Activated CD8-positive, alpha-beta memory T cell treated with anti-CD3 and anti-CD28 coated beads, Interleukin-2, amount 10 ng/mL, durations not matched to agents 7 days and 5 days (primary cell): Measurements from ENCODE around the gene TBC1D9. TPM values are rescaled to one million over a fixed set of nuclear protein-coding genes. Genes with fewer than 3 reads are reported as not detected.

Source experiments
- ATAC-seq: fragments of 150-1000 bp; cut with Tn5 transposase; one replicate; pipeline ENCODE4 v1.10.0; 2021; ENCODE audit warnings: moderate library complexity
- CTCF ChIA-PET: fragments of 350-600 bp; sonication (Branson Sonifier 250); formaldehyde crosslinking; loops from one replicate; lab custom pipeline; 2021; ENCODE audit warnings: antibody characterized with exemption; lab: Charles Lee
- DNase-seq: peaks from one replicate; pipeline ENCODE4 v3.0.0-alpha.2; 2020
- H3K27ac Mint-ChIP-seq: one replicate; pipeline ENCODE4 v1.8.0; 2021; ENCODE audit warnings: mild to moderate bottlenecking, mixed read lengths
- H3K27me3 Mint-ChIP-seq: one replicate; pipeline ENCODE4 v1.8.0; 2021; ENCODE audit warnings: mixed read lengths
- H3K36me3 Mint-ChIP-seq: one replicate; pipeline ENCODE4 v1.8.0; 2021; ENCODE audit warnings: mild to moderate bottlenecking, mixed read lengths
- H3K4me1 Mint-ChIP-seq: one replicate; pipeline ENCODE4 v1.8.0; 2021; ENCODE audit warnings: mixed read lengths
- H3K4me3 Mint-ChIP-seq: one replicate; pipeline ENCODE4 v1.8.0; 2021; ENCODE audit warnings: mild to moderate bottlenecking, moderate library complexity, mixed read lengths
- H3K9me3 Mint-ChIP-seq: one replicate; pipeline ENCODE4 v1.8.0; 2022; ENCODE audit warnings: low read depth, mixed read lengths
- total RNA-seq, 2 experiments: library from RNA; stranded (reverse); gene quantifications; one replicate each; pipeline ENCODE4 v1.2.3, GENCODE V29; 2021

The TBC1D9 gene
- total RNA-seq, 2 experiments from 2014 or later = 0.14 TPM; not detected in 1

DNA sequence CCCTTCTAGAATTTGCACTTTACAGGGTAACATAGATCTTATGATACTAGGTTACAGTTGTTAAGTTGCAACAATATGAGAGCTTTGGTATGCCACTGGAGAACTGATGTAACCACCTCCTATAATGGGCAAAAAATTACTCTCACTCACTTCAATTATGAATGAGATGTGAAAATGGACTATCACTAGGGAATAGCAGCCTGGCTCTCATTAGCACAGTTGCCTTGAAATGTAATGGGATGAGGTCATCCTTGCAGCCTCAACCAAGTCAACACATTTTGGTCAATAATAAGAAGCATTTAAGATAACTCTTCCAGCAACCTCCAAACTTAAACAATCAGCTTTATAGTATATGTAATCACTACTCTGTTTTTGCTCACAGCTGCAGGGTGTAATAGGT, 69.4 kb downstream of the TBC1D9 start:
- CTCF ChIA-PET = no interaction called here
- DNase-seq = no peak
- no peaks in the 10 kb centered on the region for H3K4me1 Mint-ChIP-seq
- H3K27ac Mint-ChIP-seq = no peak overlapping the region
- no peaks in the 10 kb centered on the region for H3K36me3 Mint-ChIP-seq
- no peak overlapping the region for H3K4me3 Mint-ChIP-seq
- no peak for ATAC-seq
- H3K9me3 Mint-ChIP-seq = no peaks in the 10 kb centered on the region
- peaks cover 7% of the 10 kb centered on the region for H3K27me3 Mint-ChIP-seq

DNA sequence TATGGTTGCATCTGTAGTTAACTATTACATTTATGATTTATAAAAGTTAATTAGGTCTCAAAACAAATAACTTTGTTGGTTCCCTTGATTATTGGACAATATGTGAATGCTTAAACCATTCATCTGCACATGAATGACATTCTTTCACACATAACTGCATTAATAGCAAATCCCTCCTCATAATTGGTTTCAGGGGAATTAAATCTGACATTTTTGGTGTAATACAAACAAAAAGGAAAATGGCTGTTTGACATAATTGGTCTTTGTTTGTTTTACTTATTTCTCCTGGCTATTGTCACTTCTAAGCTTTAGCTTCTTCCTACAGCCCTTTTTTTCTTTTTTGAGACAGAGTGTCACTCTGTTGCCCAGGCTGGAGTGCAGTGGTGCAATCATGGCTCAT, 71.9 kb downstream of the TBC1D9 start:
- DNase-seq (no peak), ATAC-seq (no peak)
- H3K27ac Mint-ChIP-seq = no peak overlapping the region
- H3K4me3 Mint-ChIP-seq = no peak overlapping the region
- peaks cover 20% of the 10 kb centered on the region for H3K27me3 Mint-ChIP-seq
- no peaks in the 10 kb centered on the region for H3K36me3 Mint-ChIP-seq
- no peaks in the 10 kb centered on the region for H3K4me1 Mint-ChIP-seq
- CTCF ChIA-PET = no interaction called here
- H3K9me3 Mint-ChIP-seq = no peaks in the 10 kb centered on the region

- peaks cover 30% of the 10 kb centered on the region for H3K27me3 Mint-ChIP-seq
- ATAC-seq = no peak
- CTCF ChIA-PET = no interaction called here
Measured at GRCh38 chr4:140681201-140681600, 75.0 kb downstream of the TBC1D9 start.

DNA sequence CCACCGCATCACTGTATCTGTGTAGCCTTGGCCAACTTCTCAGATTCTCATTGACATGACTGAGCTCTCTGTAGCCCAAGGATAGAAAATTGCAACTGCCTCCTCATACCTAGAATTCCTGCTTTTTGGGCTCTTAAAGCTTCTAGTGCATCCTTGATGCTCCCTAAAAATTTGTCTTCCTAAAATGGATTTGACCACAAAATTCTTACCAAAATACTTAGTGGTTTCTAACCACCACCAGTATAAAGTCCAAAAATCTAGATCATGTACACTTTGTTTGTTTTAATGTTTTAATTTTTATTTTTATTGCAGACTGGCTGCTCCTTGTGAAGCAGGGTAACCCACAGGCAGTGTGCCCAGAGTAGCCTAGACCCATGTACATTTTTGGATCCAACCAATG, 75.5 kb downstream of the TBC1D9 start:
- Mint-ChIP-seq H3K4me1 (peaks cover 5% of the 10 kb centered on the region), H3K27me3 (peaks cover 30% of the 10 kb centered on the region)
- ATAC-seq = no peak

More at GRCh38 chr4:140681201-140681600, 75.0 kb downstream of the TBC1D9 start:
- DNase-seq = no peak
- Mint-ChIP-seq H3K9me3 (no peaks in the 10 kb centered on the region), H3K27ac (no peak overlapping the region), H3K36me3 (no peaks in the 10 kb centered on the region), H3K4me1 (no peaks in the 10 kb centered on the region), H3K4me3 (no peak overlapping the region)

DNA sequence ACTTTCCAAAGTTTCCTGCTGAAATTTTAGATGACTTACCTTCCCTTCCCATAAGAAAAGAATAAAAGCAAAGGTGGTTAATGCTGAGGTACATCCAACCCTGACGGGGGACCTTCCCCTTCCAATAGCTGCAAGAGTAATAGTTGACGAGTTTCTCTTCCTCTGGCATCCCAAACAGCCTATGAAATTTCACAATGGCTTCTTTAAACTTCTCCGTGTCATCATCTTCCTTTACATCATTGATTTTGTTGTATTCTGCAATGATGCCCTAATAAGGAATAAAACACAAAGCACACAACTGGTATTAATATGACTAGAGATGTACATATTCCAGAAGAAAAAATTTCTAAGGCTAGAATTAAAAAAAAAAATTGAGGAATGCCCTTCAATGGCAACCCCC, 76.6 kb downstream of the TBC1D9 start:
- peaks cover 30% of the 10 kb centered on the region for H3K27me3 Mint-ChIP-seq
- CTCF ChIA-PET = no interaction called here
- ATAC-seq = no peak
- no peak overlapping the region for H3K27ac Mint-ChIP-seq
- no peak for DNase-seq
- no peaks in the 10 kb centered on the region for H3K36me3 Mint-ChIP-seq
- no peaks in the 10 kb centered on the region for H3K9me3 Mint-ChIP-seq
- H3K4me3 Mint-ChIP-seq = no peak overlapping the region
- H3K4me1 Mint-ChIP-seq = peaks cover 6% of the 10 kb centered on the region

More for the DNA sequence above, 75.5 kb downstream of the TBC1D9 start:
- CTCF ChIA-PET = no interaction called here
- Mint-ChIP-seq H3K27ac (no peak overlapping the region), H3K4me3 (no peak overlapping the region), H3K36me3 (no peaks in the 10 kb centered on the region), H3K9me3 (no peaks in the 10 kb centered on the region)
- DNase-seq = no peak

DNA sequence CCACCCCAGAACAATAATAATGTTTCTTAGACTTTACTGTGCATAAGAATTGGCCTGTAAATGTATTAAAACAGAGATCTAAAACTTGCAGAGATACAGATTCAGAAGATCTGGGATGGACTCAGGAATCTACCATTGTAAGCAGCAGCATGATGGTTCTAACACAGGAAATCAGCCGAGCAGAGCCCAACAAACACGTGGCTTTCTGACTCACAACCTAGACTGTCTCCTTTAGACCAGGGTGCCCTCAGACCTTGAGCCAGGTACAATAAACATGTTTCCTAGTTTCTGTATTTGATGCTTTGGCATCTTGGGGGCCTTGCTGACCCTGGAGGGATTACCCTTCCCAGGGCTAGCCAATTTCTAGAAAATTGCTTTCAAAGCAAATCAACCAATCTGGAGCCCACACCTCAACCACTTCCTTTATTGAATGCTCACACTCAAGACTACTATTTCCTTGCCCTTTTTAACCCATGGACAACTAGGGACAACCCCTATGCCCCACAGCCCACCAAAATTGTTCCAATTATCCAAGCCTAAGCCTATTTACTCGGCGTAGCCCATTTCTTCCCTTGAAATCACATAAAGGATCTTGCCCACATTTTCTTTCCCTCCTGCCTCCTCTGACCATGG, 80.5 kb downstream of the TBC1D9 start:
- CTCF ChIA-PET = no interaction called here
- DNase-seq (no peak), ATAC-seq (peak; percentile 63)
- no peak overlapping the region for H3K4me3 Mint-ChIP-seq
- H3K4me1 Mint-ChIP-seq = peaks cover 6% of the 10 kb centered on the region
- no peaks in the 10 kb centered on the region for H3K9me3 Mint-ChIP-seq
- H3K36me3 Mint-ChIP-seq = no peaks in the 10 kb centered on the region
- H3K27ac Mint-ChIP-seq = no peak overlapping the region
- H3K27me3 Mint-ChIP-seq = peaks cover 24% of the 10 kb centered on the region

- peaks cover 17% of the 10 kb centered on the region for H3K27me3 Mint-ChIP-seq
- no peak for ATAC-seq
- H3K4me3 Mint-ChIP-seq = no peak overlapping the region
- no peaks in the 10 kb centered on the region for H3K9me3 Mint-ChIP-seq
- peaks cover 6% of the 10 kb centered on the region for H3K4me1 Mint-ChIP-seq
- CTCF ChIA-PET = no interaction called here
- DNase-seq = no peak
- H3K36me3 Mint-ChIP-seq = no peaks in the 10 kb centered on the region
- H3K27ac Mint-ChIP-seq = no peak overlapping the region
Measured at GRCh38 chr4:140673729-140674128, 82.5 kb downstream of the TBC1D9 start.

DNA sequence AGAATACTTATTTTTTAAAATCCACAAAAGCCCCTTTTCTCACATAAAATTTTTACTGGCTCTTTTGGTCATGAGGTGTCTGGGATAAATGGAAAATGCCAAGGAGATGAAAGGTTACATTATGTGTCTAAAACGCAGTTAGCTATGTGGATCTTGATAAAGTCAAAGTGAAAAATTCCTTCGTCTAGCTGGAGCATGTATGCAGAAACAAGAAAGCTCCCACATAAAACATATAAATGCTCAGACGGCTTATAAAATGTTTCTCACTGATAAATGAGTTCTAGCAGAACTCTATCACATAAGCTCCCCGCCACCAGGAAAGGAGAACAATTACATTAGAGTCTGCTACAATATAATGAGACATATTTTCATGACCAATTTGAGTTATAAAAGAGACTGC, 83.8 kb downstream of the TBC1D9 start:
- H3K4me3 Mint-ChIP-seq = no peak overlapping the region
- DNase-seq (no peak), ATAC-seq (no peak)
- CTCF ChIA-PET = no interaction called here
- no peaks in the 10 kb centered on the region for H3K36me3 Mint-ChIP-seq
- H3K4me1 Mint-ChIP-seq = peaks cover 7% of the 10 kb centered on the region
- H3K27me3 Mint-ChIP-seq = peaks cover 10% of the 10 kb centered on the region
- H3K9me3 Mint-ChIP-seq = no peaks in the 10 kb centered on the region
- H3K27ac Mint-ChIP-seq = no peak overlapping the region

- Mint-ChIP-seq H3K4me1 (peaks cover 7% of the 10 kb centered on the region), H3K9me3 (no peaks in the 10 kb centered on the region), H3K4me3 (no peak overlapping the region), H3K36me3 (no peaks in the 10 kb centered on the region), H3K27me3 (peaks cover 16% of the 10 kb centered on the region), H3K27ac (no peak overlapping the region)
- DNase-seq = no peak
- CTCF ChIA-PET = no interaction called here
- ATAC-seq = no peak
Measured at GRCh38 chr4:140668111-140668510, 88.1 kb downstream of the TBC1D9 start.

DNA sequence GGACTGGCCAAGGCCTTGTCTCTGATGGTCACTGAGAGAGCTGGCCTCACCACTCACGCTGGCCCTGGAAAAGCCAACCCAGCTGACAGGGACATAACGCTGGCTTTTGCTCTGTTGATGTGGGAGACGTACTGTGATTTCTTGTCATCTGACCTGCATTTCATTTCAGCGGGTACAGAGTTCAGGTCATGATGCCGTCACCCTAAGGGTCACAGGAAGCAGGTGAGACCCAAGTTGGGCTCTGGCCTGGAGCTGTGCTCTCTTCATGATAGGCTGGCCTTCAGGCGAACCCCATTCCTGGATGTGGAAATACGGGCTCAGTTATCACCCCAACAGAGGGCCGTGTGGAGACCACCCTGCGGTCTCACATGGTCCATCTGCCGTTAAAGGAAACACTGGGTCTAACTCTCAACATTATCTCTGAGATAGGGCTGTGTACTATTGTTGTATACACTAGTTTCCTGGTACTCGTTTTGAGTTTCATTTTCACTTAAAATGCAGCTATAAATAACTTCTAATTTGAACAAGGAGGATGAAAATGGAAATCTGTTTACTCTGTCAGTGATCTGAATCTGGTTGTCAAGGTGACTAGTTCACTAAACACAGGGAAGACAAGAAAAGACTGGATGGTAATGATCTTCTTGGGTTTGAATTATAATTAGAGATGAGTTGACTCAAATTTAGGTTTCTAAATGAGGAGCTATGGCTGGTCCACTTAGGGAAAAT, 89.1 kb downstream of the TBC1D9 start:
- Mint-ChIP-seq H3K4me3 (no peak overlapping the region), H3K27ac (no peak overlapping the region), H3K27me3 (peaks cover 24% of the 10 kb centered on the region), H3K9me3 (no peaks in the 10 kb centered on the region), H3K4me1 (peaks cover 7% of the 10 kb centered on the region), H3K36me3 (no peaks in the 10 kb centered on the region)
- CTCF ChIA-PET = no interaction called here
- no peak for DNase-seq
- ATAC-seq = no peak

GRCh38 chr4:140662082-140662869, 93.9 kb downstream of the TBC1D9 start:
- DNase-seq (no peak), ATAC-seq (no peak)
- Mint-ChIP-seq H3K4me1 (peaks cover 5% of the 10 kb centered on the region), H3K27me3 (peaks cover 21% of the 10 kb centered on the region), H3K4me3 (no peak overlapping the region), H3K36me3 (no peaks in the 10 kb centered on the region), H3K9me3 (no peaks in the 10 kb centered on the region), H3K27ac (no peak overlapping the region)
- CTCF ChIA-PET = no interaction called here

DNA sequence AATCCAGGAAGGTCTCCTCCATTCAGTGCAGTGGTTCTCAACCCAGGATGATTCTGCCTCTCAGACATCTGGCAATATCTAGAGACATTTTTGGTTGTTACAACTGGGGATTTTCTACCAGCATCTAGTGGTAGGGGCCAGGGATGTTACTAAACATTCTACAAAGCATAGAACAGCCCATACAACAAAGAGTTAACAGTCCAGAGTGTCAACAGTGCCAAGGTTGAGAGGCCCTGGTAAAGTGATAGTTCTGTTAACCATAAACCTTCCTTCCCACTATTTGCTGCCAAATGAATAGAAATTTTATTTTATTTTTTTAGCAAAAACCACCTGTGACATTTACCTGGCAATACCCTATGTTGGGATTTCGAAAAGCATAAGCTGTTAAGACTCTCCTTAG, 94.6 kb downstream of the TBC1D9 start:
- CTCF ChIA-PET = interaction anchor here (0.5 kb wide), 1 partner anchor 24 kb away, joined by 3 read pairs; no protein-coding TSS in a partner anchor
- no peak overlapping the region for H3K4me3 Mint-ChIP-seq
- H3K27me3 Mint-ChIP-seq = peaks cover 21% of the 10 kb centered on the region
- no peak overlapping the region for H3K27ac Mint-ChIP-seq
- H3K4me1 Mint-ChIP-seq = no peaks in the 10 kb centered on the region
- H3K9me3 Mint-ChIP-seq = no peaks in the 10 kb centered on the region
- H3K36me3 Mint-ChIP-seq = no peaks in the 10 kb centered on the region
- ATAC-seq (no peak), DNase-seq (no peak)

DNA sequence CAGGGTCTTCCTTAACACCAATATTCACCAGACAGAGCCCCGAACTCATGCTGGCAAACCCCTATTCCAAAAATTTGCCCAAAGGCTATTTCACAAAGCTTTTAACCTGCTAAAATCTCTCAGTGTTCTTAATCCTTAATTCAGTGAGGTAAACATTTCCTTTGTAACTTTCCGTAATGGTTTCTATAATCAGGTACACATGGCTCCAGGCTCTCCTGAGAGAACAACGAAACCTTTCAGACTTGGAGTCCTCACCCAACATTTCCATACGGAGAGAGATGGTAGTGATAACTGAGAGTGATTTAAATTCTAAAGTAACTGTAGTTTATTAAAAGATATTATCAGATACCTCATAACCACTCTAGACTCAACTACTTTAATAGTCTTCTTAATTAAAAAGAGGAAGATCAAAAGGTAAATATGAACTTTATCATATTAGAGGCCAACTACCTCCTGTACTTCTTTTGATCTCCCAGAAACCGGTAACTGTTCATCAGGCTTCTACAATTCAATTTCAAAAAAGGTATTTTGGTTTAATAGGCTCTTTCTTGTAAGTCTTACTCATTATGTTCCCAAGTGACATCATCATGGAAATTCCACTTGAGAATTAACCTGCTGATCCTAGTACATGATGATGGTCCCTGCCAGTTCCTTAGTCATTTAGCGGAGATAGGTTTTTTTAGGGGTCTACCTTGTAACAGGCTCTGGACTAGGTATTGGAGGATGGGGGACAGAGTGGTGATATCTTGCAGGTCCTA, 96.1 kb downstream of the TBC1D9 start:
- Mint-ChIP-seq H3K27me3 (peaks cover 26% of the 10 kb centered on the region), H3K4me1 (no peaks in the 10 kb centered on the region), H3K4me3 (no peak overlapping the region), H3K36me3 (no peaks in the 10 kb centered on the region), H3K27ac (no peak overlapping the region), H3K9me3 (no peaks in the 10 kb centered on the region)
- CTCF ChIA-PET = no interaction called here
- ATAC-seq = no peak
- no peak for DNase-seq
